K562 (cell line): ENCODE data around the gene LSM4. TPM values are rescaled to one million over a fixed set of nuclear protein-coding genes. Genes with fewer than 3 reads are reported as not detected.

ENCODE experiments used
- ARID4B ChIP-seq: sonication (generic); formaldehyde crosslinking; IDR thresholded peaks from 2 replicates; pipeline ENCODE4 v1.8.0; 2022; ENCODE audit warnings: mild to moderate bottlenecking, missing genetic modification reagents
- CBX8 ChIP-seq: fragments of 200-600 bp; sonication (generic); IDR thresholded peaks from 2 replicates; pipeline ENCODE4 v1.6.1; 2012; ENCODE audit warnings: borderline replicate concordance, mixed run types, low read depth, mild to moderate bottlenecking, moderate library complexity, mixed read lengths, low read length, control low read depth, inconsistent platforms; ENCODE audit not compliant: poor library complexity, severe bottlenecking; ENCODE audit errors: extremely low read depth
- CREBBP ChIP-seq: IDR thresholded peaks from one replicate; pipeline ENCODE4 v1.6.1; 2012; ENCODE audit warnings: low read depth, mild to moderate bottlenecking, control low read depth, inconsistent platforms, low read length
- ERF ChIP-seq: fragments of 450-650 bp; formaldehyde crosslinking; IDR thresholded peaks from 2 replicates; pipeline ENCODE4 v1.4.0; 2020; ENCODE audit warnings: mild to moderate bottlenecking, mixed read lengths
- HNRNPH1 ChIP-seq: fragments of 200-400 bp; formaldehyde crosslinking; optimal IDR thresholded peaks from 2 replicates; pipeline ENCODE3; 2017; ENCODE audit warnings: low read depth, mild to moderate bottlenecking, low read length, moderate library complexity
- MNT ChIP-seq, 2 experiments: fragments of 450-650 bp; conservative IDR thresholded peaks; 2 replicates each; pipeline ENCODE4 v1.6.1; 2017; ENCODE audit warnings: mild to moderate bottlenecking in 2 of 2, moderate library complexity in 2 of 2
- NR2F6 ChIP-seq: fragments of 450-650 bp; formaldehyde crosslinking; IDR thresholded peaks from 2 replicates; pipeline ENCODE4 v1.4.0; 2020; ENCODE audit warnings: mild to moderate bottlenecking
- POLR2AphosphoS2 ChIP-seq: IDR thresholded peaks from 2 replicates; pipeline ENCODE4 v1.6.1; 2012; ENCODE audit warnings: low read length, improper control_type of control experiment
- RB1 ChIP-seq: fragments of 450-650 bp; IDR thresholded peaks from 2 replicates; pipeline ENCODE4 v1.6.1; 2017; ENCODE audit warnings: low read depth, mild to moderate bottlenecking
- SIN3B ChIP-seq: fragments of 450-650 bp; IDR thresholded peaks from 2 replicates; pipeline ENCODE4 v1.6.1; 2017; ENCODE audit warnings: low read depth, mild to moderate bottlenecking, moderate library complexity
- SIRT6 ChIP-seq: IDR thresholded peaks from one replicate; pipeline ENCODE4 v1.6.1; 2012; ENCODE audit warnings: low read depth, mild to moderate bottlenecking, control low read depth, inconsistent platforms, low read length, moderate library complexity
- SPI1 ChIP-seq: IDR thresholded peaks from 2 replicates; pipeline ENCODE4 v1.6.1; 2011; ENCODE audit warnings: low read depth, low read length, control low read depth, borderline replicate concordance
- TEAD4 ChIP-seq, 2 experiments: sonication (generic) in 1 of 2; formaldehyde crosslinking in 1 of 2; IDR thresholded peaks; 2 replicates each; pipeline versions ENCODE4 v1.6.1 to v1.8.0; 2012 to 2022; ENCODE audit warnings: borderline replicate concordance in 1 of 2, inconsistent platforms in 1 of 2, low read length in 1 of 2, mild to moderate bottlenecking in 1 of 2, missing genetic modification reagents in 1 of 2
- TRIM25 ChIP-seq: fragments of 450-650 bp; IDR thresholded peaks from 2 replicates; pipeline ENCODE4 v1.7.0; 2016; ENCODE audit warnings: borderline replicate concordance
- TSC22D4 ChIP-seq: fragments of 450-650 bp; IDR thresholded peaks from 2 replicates; pipeline ENCODE4 v1.6.1; 2016; ENCODE audit warnings: missing genetic modification characterization, missing biosample characterization, control low read depth
- ZNF143 ChIP-seq: sonication (generic); formaldehyde crosslinking; IDR thresholded peaks from 2 replicates; pipeline ENCODE4 v1.9.0; 2022; ENCODE audit warnings: mild to moderate bottlenecking, missing genetic modification reagents
- ZNF436 ChIP-seq: fragments of 250-450, 450-650 bp; sonication (Bioruptor Pico); formaldehyde crosslinking; IDR thresholded peaks from 2 replicates; pipeline ENCODE4 v1.7.0; 2020; ENCODE audit warnings: mild to moderate bottlenecking
- ZNF764 ChIP-seq: fragments of 250-450 bp; sonication (Bioruptor Pico); IDR thresholded peaks from 2 replicates; pipeline ENCODE4 v1.4.0; 2020; ENCODE audit warnings: low read depth, mild to moderate bottlenecking, moderate library complexity
- polyA plus RNA-seq, 8 experiments: library from polyadenylated mRNA; depleted of rRNA in 4 of 8; stranded (reverse) in 5 of 8; unstranded in 3 of 8; fragments of >200 nt; fragmentation: Nextera tagmentation in 2 of 8; fragmentation: Illumina TruSeq in 1 of 8; extraction: Ambion mirVana in 2 of 8; extraction: Trizol in 1 of 8; gene quantifications; 2 replicates each; pipeline versions ENCODE4 v1.2.1 to v1.2.3, GENCODE V29; 2011 to 2014; ENCODE audit warnings: inconsistent platforms in 1 of 8, missing spikeins in 1 of 8
- total RNA-seq, 7 experiments: library from RNA; depleted of rRNA in 6 of 7; stranded (reverse); fragments of >200 nt in 6 of 7; fragmentation: Illumina TruSeq in 2 of 7; extraction: Trizol in 2 of 7; gene quantifications; 2 replicates each; pipeline versions ENCODE4 v1.2.1 to v1.2.3, GENCODE V29; 2011 to 2021; ENCODE audit warnings: low replicate concordance in 1 of 7

Gene LSM4
- total and polyA plus RNA-seq, 9 of the 15 experiments (the other 6 are each of a cell fraction or from before 2014, with no cell fraction given) = 11.9 to 763 (median 202) TPM

DNA sequence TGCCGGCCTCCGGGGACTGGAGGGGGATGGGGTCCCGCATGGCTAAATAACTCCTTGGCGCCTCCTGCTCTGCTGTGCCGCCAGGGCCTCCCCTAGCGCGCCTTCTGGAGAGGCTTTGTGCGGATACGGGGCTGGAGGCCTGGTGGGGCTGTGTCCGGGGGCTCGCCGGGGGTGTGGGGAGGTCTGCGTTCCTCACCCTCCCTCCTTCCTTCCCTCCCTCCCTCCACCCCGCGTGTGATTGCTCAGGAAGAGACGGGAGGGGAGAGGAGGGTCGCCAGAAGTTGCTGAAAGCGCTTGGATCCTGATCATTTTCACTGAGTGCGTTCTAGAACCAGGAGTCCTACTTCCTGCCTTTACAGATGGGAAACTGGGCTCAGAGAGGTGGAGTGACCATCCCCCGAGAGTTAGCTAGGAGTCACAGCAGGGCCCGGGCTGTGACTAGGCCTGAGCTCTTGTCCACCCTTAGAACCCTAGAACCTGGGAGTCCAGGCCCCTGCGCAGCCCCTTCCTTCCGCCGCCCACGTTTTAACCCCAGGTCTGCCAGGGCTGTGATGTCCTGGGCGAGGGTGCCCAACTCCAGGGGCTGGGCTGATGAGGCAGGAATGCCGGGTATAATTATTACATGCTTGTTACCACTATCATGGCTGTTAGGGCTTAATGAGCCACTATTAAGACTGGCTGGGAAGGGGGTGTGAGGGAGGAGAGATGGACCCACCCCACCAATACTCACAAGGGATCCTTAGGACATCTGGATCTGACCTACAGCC lies 40.7 kb downstream of the LSM4 start (continued):
- TF ChIP-seq MNT (conservative IDR thresholded peaks at IDR 0.05) = no peak; a peak in 1 of 4 replicates
- peak; percentile 69; the same call in 1 of the 2 replicates for TF ChIP-seq ERF (CRISPR knock-in tag)
- 0 out of 2 replicates have a peak, but pooled peaks have one; percentile 3 for TF ChIP-seq SPI1
- no peak for TF ChIP-seq CBX8
- no peak for TF ChIP-seq ZNF436 (CRISPR knock-in tag)
- no peak for TF ChIP-seq CREBBP
- TF ChIP-seq TRIM25 = no peak
- no peak for TF ChIP-seq ZNF764 (CRISPR knock-in tag)
- no peak for TF ChIP-seq TSC22D4 (tag)
- no peak for TF ChIP-seq TEAD4 (IDR thresholded peaks at IDR 0.05; ENCODE audit: low read length)
- TF ChIP-seq TEAD4 (CRISPR knock-in tag; IDR thresholded peaks at IDR 0.05; ENCODE audit: borderline replicate concordance) = no peak
- TF ChIP-seq NR2F6 = no peak
- no peak for TF ChIP-seq HNRNPH1
- no peak; the same call in 1 of the 2 replicates for TF ChIP-seq ZNF143 (CRISPR knock-in tag)
- no peak for TF ChIP-seq SIN3B
- no peak; the same call in 1 of the 2 replicates for TF ChIP-seq ARID4B (CRISPR knock-in tag)
- TF ChIP-seq POLR2AphosphoS2 = peak; percentile 39; the same call in 1 of the 2 replicates
- TF ChIP-seq SIRT6 = no peak
- no peak for TF ChIP-seq RB1
